CD4-positive, CD25-positive, alpha-beta regulatory T cell (primary cell): ENCODE data around the gene ADGRB3. TPM values are rescaled to one million over a fixed set of nuclear protein-coding genes. Genes with fewer than 3 reads are reported as not detected.

Experiments
- ATAC-seq, 2 donors: fragments of 150-1000 bp; cut with Tn5 transposase; one replicate each; pipeline ENCODE4 v1.10.0; 2021; ENCODE audit warnings: low read depth in 2 of 2, moderate number of reproducible peaks in 2 of 2, moderate library complexity in 1 of 2
- DNase-seq, 3 donors: peaks; one replicate each; pipeline versions ENCODE4 v3.0.0 to v3.0.0-alpha.2; 2012 to 2022; ENCODE audit warnings: mixed read lengths in 1 of 3
- H3K27ac ChIP-seq: one replicate; pipeline ENCODE4 v1.7.0; 2013; ENCODE audit warnings: mild to moderate bottlenecking, low read length; ENCODE audit not compliant: insufficient read depth, poor library complexity, severe bottlenecking
- H3K27me3 ChIP-seq: one replicate; pipeline ENCODE4 v1.7.0; 2013; ENCODE audit warnings: low read length; ENCODE audit not compliant: control insufficient read depth, insufficient read depth
- H3K36me3 ChIP-seq: one replicate; pipeline ENCODE4 v1.7.0; 2013; ENCODE audit warnings: mild to moderate bottlenecking, low read length, moderate library complexity; ENCODE audit not compliant: control insufficient read depth, insufficient read depth
- H3K4me1 ChIP-seq: 2 replicates; pipeline ENCODE4 v1.7.0; 2013; ENCODE audit warnings: mild to moderate bottlenecking, low read length; ENCODE audit not compliant: insufficient read depth, control insufficient read depth, poor library complexity, severe bottlenecking
- H3K4me3 ChIP-seq: one replicate; pipeline ENCODE4 v1.7.0; 2013; ENCODE audit warnings: low read depth, mild to moderate bottlenecking, low read length, moderate library complexity
- H3K9me3 ChIP-seq, 2 experiments: 1 replicate in 1 of 2; 2 replicates in 1 of 2; pipeline ENCODE4 v1.7.0; 2013; ENCODE audit warnings: low read length in 2 of 2, mild to moderate bottlenecking in 1 of 2, moderate library complexity in 1 of 2; ENCODE audit not compliant: control insufficient read depth in 2 of 2
- H3K27ac Mint-ChIP-seq, 3 donors: one replicate each; pipeline ENCODE4 v1.8.0; 2020 to 2022; ENCODE audit warnings: mild to moderate bottlenecking in 3 of 3, mixed read lengths in 3 of 3, moderate library complexity in 2 of 3
- H3K27me3 Mint-ChIP-seq: one replicate; pipeline ENCODE4 v1.8.0; 2022; ENCODE audit warnings: mild to moderate bottlenecking, mixed read lengths
- H3K36me3 Mint-ChIP-seq: one replicate; pipeline ENCODE4 v1.8.0; 2020; ENCODE audit warnings: mixed read lengths
- H3K4me1 Mint-ChIP-seq, 4 donors: one replicate each; pipeline ENCODE4 v1.8.0; 2020 to 2022; ENCODE audit warnings: mixed read lengths in 4 of 4, mild to moderate bottlenecking in 1 of 4
- H3K4me3 Mint-ChIP-seq, 4 donors: one replicate each; pipeline ENCODE4 v1.8.0; 2020 to 2022; ENCODE audit warnings: mild to moderate bottlenecking in 4 of 4, mixed read lengths in 4 of 4, moderate library complexity in 3 of 4
- H3K9me3 Mint-ChIP-seq, 7 donors: one replicate each; pipeline ENCODE4 v1.8.0; 2020 to 2022; ENCODE audit warnings: mixed read lengths in 7 of 7, mild to moderate bottlenecking in 3 of 7, moderate library complexity in 2 of 7
- polyA plus RNA-seq, 4 donors: library from polyadenylated mRNA; unstranded; fragments of 300-500 nt; fragmentation: Illumina TruSeq; gene quantifications; one replicate each; pipeline ENCODE4 v1.2.3, GENCODE V29; 2021
- total RNA-seq: library from RNA; stranded (reverse); gene quantifications from one replicate; pipeline ENCODE4 v1.2.3, GENCODE V29; 2022

Gene ADGRB3
- total and polyA plus RNA-seq, 5 donors from 2014 or later = not detected

- Mint-ChIP-seq H3K9me3 (peaks cover 2 to 9% (median 3%) of the 10 kb centered on the region in 7 donors), H3K36me3 (no peaks in the 10 kb centered on the region), H3K4me3 (no peak overlapping the region), H3K27ac (no peak overlapping the region), H3K27me3 (no peaks in the 10 kb centered on the region), H3K4me1 (no peaks in the 10 kb centered on the region)
- DNase-seq (no peak), ATAC-seq (no peak)
- no peaks in the 10 kb centered on the region for H3K4me1 ChIP-seq
- no peak overlapping the region for H3K4me3 ChIP-seq
- H3K27ac ChIP-seq = no peak overlapping the region
- H3K36me3 ChIP-seq = no peaks in the 10 kb centered on the region
- no peaks in the 10 kb centered on the region for H3K27me3 ChIP-seq
- H3K9me3 ChIP-seq = no peaks in the 10 kb centered on the region
Observed at GRCh38 chr6:69089539-69089938, 454.5 kb downstream of the ADGRB3 start.

- ATAC-seq = no peak
- no peaks in the 10 kb centered on the region for H3K36me3 ChIP-seq
Observed at GRCh38 chr6:69090132-69090531, 455.1 kb downstream of the ADGRB3 start.

DNA sequence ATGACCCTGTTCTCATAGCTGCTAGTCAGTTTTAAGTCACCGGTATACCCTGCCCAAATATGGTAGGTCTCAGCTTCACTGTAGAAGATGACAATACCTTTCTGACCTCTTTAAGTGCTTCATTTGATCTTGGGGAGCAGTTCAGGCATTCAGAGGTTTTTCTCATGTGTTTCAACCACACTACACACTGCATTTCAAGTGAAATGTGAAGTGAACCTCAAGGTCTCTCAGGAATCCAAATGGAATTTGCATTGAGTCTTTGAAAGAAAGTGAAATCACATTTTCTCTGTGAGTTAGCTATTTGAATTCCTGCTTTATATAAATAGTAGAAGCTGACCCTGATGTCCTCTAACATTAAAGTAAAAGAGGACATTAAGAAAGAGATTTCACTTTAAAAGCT lies 461.6 kb downstream of the ADGRB3 start:
- H3K4me1 ChIP-seq = no peaks in the 10 kb centered on the region
- Mint-ChIP-seq H3K27me3 (no peaks in the 10 kb centered on the region), H3K4me1 (no peaks in the 10 kb centered on the region), H3K36me3 (no peaks in the 10 kb centered on the region), H3K27ac (no peak overlapping the region), H3K9me3 (peaks cover 1 to 7% (median 3%) of the 10 kb centered on the region in 7 donors), H3K4me3 (no peak overlapping the region)
- no peak overlapping the region for H3K4me3 ChIP-seq
- no peaks in the 10 kb centered on the region for H3K9me3 ChIP-seq
- DNase-seq = no peak
- ATAC-seq = no peak
- no peak overlapping the region for H3K27ac ChIP-seq
- H3K27me3 ChIP-seq = no peaks in the 10 kb centered on the region
- no peaks in the 10 kb centered on the region for H3K36me3 ChIP-seq

More at GRCh38 chr6:69090132-69090531, 455.1 kb downstream of the ADGRB3 start:
- Mint-ChIP-seq H3K27me3 (no peaks in the 10 kb centered on the region), H3K4me1 (no peaks in the 10 kb centered on the region), H3K27ac (no peak overlapping the region), H3K9me3 (peaks cover 1 to 9% (median 3%) of the 10 kb centered on the region in 7 donors), H3K4me3 (no peak overlapping the region), H3K36me3 (no peaks in the 10 kb centered on the region)
- Histone ChIP-seq H3K9me3 (no peaks in the 10 kb centered on the region), H3K27me3 (no peaks in the 10 kb centered on the region), H3K27ac (no peak overlapping the region), H3K4me1 (no peaks in the 10 kb centered on the region), H3K4me3 (no peak overlapping the region)
- no peak for DNase-seq

GRCh38 chr6:69097948-69098347 lies 462.9 kb downstream of the ADGRB3 start:
- Histone ChIP-seq H3K36me3 (no peaks in the 10 kb centered on the region), H3K9me3 (no peaks in the 10 kb centered on the region), H3K27me3 (no peaks in the 10 kb centered on the region), H3K4me1 (no peaks in the 10 kb centered on the region), H3K27ac (no peak overlapping the region), H3K4me3 (no peak overlapping the region)
- ATAC-seq (no peak), DNase-seq (no peak)
- Mint-ChIP-seq H3K4me1 (no peaks in the 10 kb centered on the region), H3K9me3 (peaks cover 0 to 8% (median under 1%) of the 10 kb centered on the region in 7 donors), H3K27me3 (no peaks in the 10 kb centered on the region), H3K27ac (no peak overlapping the region), H3K36me3 (no peaks in the 10 kb centered on the region), H3K4me3 (no peak overlapping the region)

DNA sequence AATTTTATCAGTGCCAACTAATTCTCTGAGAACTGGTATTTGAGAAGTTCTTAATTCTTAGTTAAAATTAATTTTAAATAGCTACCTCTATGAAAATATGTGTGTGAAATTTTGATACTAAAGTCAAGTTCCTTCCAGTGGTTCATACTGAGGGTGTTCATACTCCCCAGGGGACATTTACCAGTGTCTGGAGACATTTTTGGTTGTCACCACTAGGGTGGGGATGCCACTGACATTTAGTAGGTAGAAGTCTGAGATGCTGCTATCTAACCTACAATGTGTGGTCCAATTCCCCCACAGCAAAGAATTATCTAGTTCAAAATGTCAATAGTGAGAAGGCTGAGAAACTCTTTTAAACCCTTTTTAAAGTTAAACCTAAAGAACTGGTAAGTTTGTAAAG lies 463.8 kb downstream of the ADGRB3 start:
- H3K4me3 ChIP-seq = no peak overlapping the region
- no peak overlapping the region for H3K27ac Mint-ChIP-seq
- H3K4me3 Mint-ChIP-seq = no peak overlapping the region
- H3K27ac ChIP-seq = no peak overlapping the region
- DNase-seq = no peak
- no peaks in the 10 kb centered on the region for H3K27me3 ChIP-seq
- H3K9me3 Mint-ChIP-seq = peaks cover 0 to 8% (median under 1%) of the 10 kb centered on the region in 7 donors
- H3K4me1 ChIP-seq = no peaks in the 10 kb centered on the region
- no peaks in the 10 kb centered on the region for H3K9me3 ChIP-seq
- no peaks in the 10 kb centered on the region for H3K27me3 Mint-ChIP-seq
- H3K36me3 Mint-ChIP-seq = no peaks in the 10 kb centered on the region
- no peaks in the 10 kb centered on the region for H3K4me1 Mint-ChIP-seq
- no peak for ATAC-seq
- no peaks in the 10 kb centered on the region for H3K36me3 ChIP-seq

GRCh38 chr6:69100772-69101171 lies 465.7 kb downstream of the ADGRB3 start:
- Histone ChIP-seq H3K27ac (no peak overlapping the region), H3K9me3 (no peaks in the 10 kb centered on the region), H3K27me3 (no peaks in the 10 kb centered on the region), H3K4me1 (no peaks in the 10 kb centered on the region), H3K4me3 (no peak overlapping the region), H3K36me3 (no peaks in the 10 kb centered on the region)
- Mint-ChIP-seq H3K27me3 (no peaks in the 10 kb centered on the region), H3K4me3 (no peak overlapping the region), H3K4me1 (no peaks in the 10 kb centered on the region), H3K27ac (no peak overlapping the region), H3K9me3 (peaks cover 0 to 8% (median 2%) of the 10 kb centered on the region in 7 donors), H3K36me3 (no peaks in the 10 kb centered on the region)
- no peak for DNase-seq
- no peak for ATAC-seq

DNA sequence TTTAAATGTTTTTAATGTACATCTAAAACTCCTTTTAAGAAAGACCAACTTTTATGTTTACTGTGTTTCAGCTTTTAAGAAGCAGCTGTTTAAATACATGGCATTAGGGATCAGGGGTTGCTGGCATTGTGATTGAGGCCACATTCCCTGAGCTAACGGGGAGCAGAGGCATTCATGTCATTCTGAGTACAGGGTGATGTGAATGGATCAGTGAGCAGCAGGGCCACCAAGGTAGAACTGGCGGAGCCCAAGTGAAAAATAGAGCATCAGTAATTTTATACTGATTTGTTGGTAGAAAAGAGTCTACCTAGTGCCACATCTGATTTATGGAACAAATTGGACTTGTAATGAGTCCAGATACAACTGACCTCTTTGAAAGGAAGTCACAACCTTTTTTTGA lies 467.3 kb downstream of the ADGRB3 start:
- H3K9me3 Mint-ChIP-seq = peaks cover 0 to 8% (median 2%) of the 10 kb centered on the region in 7 donors
- no peaks in the 10 kb centered on the region for H3K4me1 Mint-ChIP-seq
- H3K36me3 Mint-ChIP-seq = no peaks in the 10 kb centered on the region
- no peak for DNase-seq
- no peak for ATAC-seq
- no peaks in the 10 kb centered on the region for H3K4me1 ChIP-seq
- no peak overlapping the region for H3K4me3 Mint-ChIP-seq
- H3K36me3 ChIP-seq = no peaks in the 10 kb centered on the region
- no peak overlapping the region for H3K27ac ChIP-seq
- H3K27ac Mint-ChIP-seq = no peak overlapping the region
- H3K27me3 Mint-ChIP-seq = no peaks in the 10 kb centered on the region
- no peak overlapping the region for H3K4me3 ChIP-seq
- no peaks in the 10 kb centered on the region for H3K27me3 ChIP-seq
- no peaks in the 10 kb centered on the region for H3K9me3 ChIP-seq

- Mint-ChIP-seq H3K36me3 (no peaks in the 10 kb centered on the region), H3K4me1 (no peaks in the 10 kb centered on the region), H3K4me3 (peak overlapping the region in 1 of 4 donors; percentile 47), H3K9me3 (peaks cover 4 to 7% (median 4%) of the 10 kb centered on the region in 7 donors), H3K27me3 (no peaks in the 10 kb centered on the region), H3K27ac (no peak overlapping the region)
- no peak for DNase-seq
- H3K27ac ChIP-seq = no peak overlapping the region
- H3K27me3 ChIP-seq = no peaks in the 10 kb centered on the region
- no peak for ATAC-seq
- no peak overlapping the region for H3K4me3 ChIP-seq
- H3K9me3 ChIP-seq = no peaks in the 10 kb centered on the region
- no peaks in the 10 kb centered on the region for H3K36me3 ChIP-seq
- no peaks in the 10 kb centered on the region for H3K4me1 ChIP-seq
Observed at GRCh38 chr6:69105288-69105687, 470.2 kb downstream of the ADGRB3 start.
